Glutamatergic neuron (in vitro differentiated cells): ENCODE data around the gene HES7. TPM values are rescaled to one million over a fixed set of nuclear protein-coding genes. Genes with fewer than 3 reads are reported as not detected.

Experiments
- DNase-seq: peaks from one replicate; pipeline ENCODE4 v3.0.0; 2022
- H3K27ac Mint-ChIP-seq: one replicate; pipeline ENCODE4 v1.8.0; 2020; ENCODE audit warnings: mild to moderate bottlenecking, mixed read lengths, inconsistent platforms; ENCODE audit not compliant: unreplicated experiment
- H3K27me3 Mint-ChIP-seq: one replicate; pipeline ENCODE4 v1.8.0; 2020; ENCODE audit warnings: mild to moderate bottlenecking, moderate library complexity, mixed read lengths, inconsistent platforms; ENCODE audit not compliant: unreplicated experiment
- H3K36me3 Mint-ChIP-seq: one replicate; pipeline ENCODE4 v1.8.0; 2020; ENCODE audit warnings: mild to moderate bottlenecking, mixed read lengths, inconsistent platforms; ENCODE audit not compliant: unreplicated experiment
- H3K4me1 Mint-ChIP-seq: one replicate; pipeline ENCODE4 v1.8.0; 2020; ENCODE audit warnings: mild to moderate bottlenecking, low read depth, mixed read lengths, inconsistent platforms; ENCODE audit not compliant: unreplicated experiment
- H3K4me3 Mint-ChIP-seq: one replicate; pipeline ENCODE4 v1.8.0; 2020; ENCODE audit warnings: mild to moderate bottlenecking, mixed read lengths, inconsistent platforms; ENCODE audit not compliant: unreplicated experiment
- H3K9me3 Mint-ChIP-seq: one replicate; pipeline ENCODE4 v1.8.0; 2020; ENCODE audit warnings: mild to moderate bottlenecking, moderate library complexity, mixed read lengths, inconsistent platforms; ENCODE audit not compliant: unreplicated experiment
- CTCF ChIP-seq: fragments of 200-600 bp; sonication (generic); IDR thresholded peaks from one replicate; pipeline ENCODE4 v1.5.0; 2021; ENCODE audit not compliant: partially characterized antibody, unreplicated experiment
- total RNA-seq: library from RNA; stranded (reverse); fragmentation: NEBNext Ultra II Directional; extraction: Animal tissue kit (Norgen Biotek cat#: 25700); gene quantifications from one replicate; pipeline ENCODE4 v1.2.1, GENCODE V29; 2021; ENCODE audit not compliant: unreplicated experiment

HES7 gene
- total RNA-seq, 1 donor from 2014 or later: 2.2 TPM

- TF ChIP-seq CTCF: peak; percentile 89
- H3K27ac Mint-ChIP-seq: peak overlapping the region; percentile 16
- peaks cover 12% of the 10 kb centered on the region for H3K9me3 Mint-ChIP-seq
- H3K4me3 Mint-ChIP-seq: no peak overlapping the region
- no peaks in the 10 kb centered on the region for H3K36me3 Mint-ChIP-seq
- peak; percentile 96 for DNase-seq
- peaks cover 29% of the 10 kb centered on the region for H3K4me1 Mint-ChIP-seq
- H3K27me3 Mint-ChIP-seq: peaks cover 14% of the 10 kb centered on the region
Observed at GRCh38 chr17:8158267-8159031, 34.5 kb upstream of the HES7 start.

GRCh38 chr17:8156246-8156992, 32.5 kb upstream of the HES7 start:
- H3K4me1 Mint-ChIP-seq: peaks cover 29% of the 10 kb centered on the region
- TF ChIP-seq CTCF: no peak
- peaks cover 18% of the 10 kb centered on the region for H3K9me3 Mint-ChIP-seq
- peaks cover 18% of the 10 kb centered on the region for H3K27me3 Mint-ChIP-seq
- H3K27ac Mint-ChIP-seq: no peak overlapping the region
- peak; percentile 99 for DNase-seq
- no peaks in the 10 kb centered on the region for H3K36me3 Mint-ChIP-seq
- H3K4me3 Mint-ChIP-seq: no peak overlapping the region

GRCh38 chr17:8155996-8156245, 32.0 kb upstream of the HES7 start:
- no peak for TF ChIP-seq CTCF
- H3K27me3 Mint-ChIP-seq: peaks cover 17% of the 10 kb centered on the region
- H3K9me3 Mint-ChIP-seq: peaks cover 17% of the 10 kb centered on the region
- no peak for DNase-seq
- H3K27ac Mint-ChIP-seq: no peak overlapping the region
- no peaks in the 10 kb centered on the region for H3K36me3 Mint-ChIP-seq
- H3K4me3 Mint-ChIP-seq: no peak overlapping the region
- H3K4me1 Mint-ChIP-seq: peaks cover 25% of the 10 kb centered on the region

- peaks cover 19% of the 10 kb centered on the region for H3K9me3 Mint-ChIP-seq
- H3K4me3 Mint-ChIP-seq: no peak overlapping the region
- H3K4me1 Mint-ChIP-seq: peaks cover 24% of the 10 kb centered on the region
- no peaks in the 10 kb centered on the region for H3K36me3 Mint-ChIP-seq
- no peak for TF ChIP-seq CTCF
- no peak for DNase-seq
- no peak overlapping the region for H3K27ac Mint-ChIP-seq
- H3K27me3 Mint-ChIP-seq: peaks cover 17% of the 10 kb centered on the region
Observed at GRCh38 chr17:8155231-8155995, 31.5 kb upstream of the HES7 start.
